ENCODE data around the gene PDP2. TPM values are rescaled to one million over a fixed set of nuclear protein-coding genes. Genes with fewer than 3 reads are reported as not detected.
A peak's percentile ranks its signal among the peaks of the same experiment; 100 is the strongest.

Gene PDP2
- total RNA-seq, 2 experiments from 2014 or later: 13.8 to 29.2 TPM

DNA sequence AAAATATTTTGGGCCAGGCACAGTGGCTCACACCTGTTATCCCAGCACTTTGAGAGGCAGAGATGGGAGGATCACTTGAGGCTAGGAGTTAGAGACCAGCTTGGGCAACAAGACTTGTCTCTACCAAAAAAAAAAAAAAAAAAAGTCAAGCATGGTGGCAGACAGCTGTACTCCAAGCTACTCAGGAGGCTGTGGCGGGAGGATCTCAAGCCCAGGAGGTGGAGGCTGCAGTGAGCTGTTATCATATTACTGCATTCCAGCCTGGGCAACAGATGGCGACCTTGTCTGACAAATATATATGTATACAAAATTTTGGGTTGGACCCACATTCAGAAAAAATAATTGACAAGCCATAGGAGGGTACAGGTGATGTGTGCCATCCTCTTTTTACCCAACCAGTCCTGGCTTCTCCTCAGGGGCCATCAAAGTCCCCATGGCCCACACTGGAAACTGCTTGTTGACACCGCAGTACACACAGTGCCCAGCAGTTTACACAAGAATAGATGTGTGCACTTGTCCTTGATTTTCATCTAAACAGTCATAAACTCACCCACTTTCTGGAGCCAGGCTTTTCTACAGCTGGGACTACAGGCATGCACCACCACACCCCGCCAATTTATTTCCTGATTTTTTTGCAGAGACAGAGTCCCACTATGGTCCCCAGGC is 56.7 kb downstream of the PDP2 start:
- Histone ChIP-seq H2AFZ (ENCODE audit: low read length) (no peak overlapping the region), H4K20me1 (ENCODE audit: insufficient read depth, low read length) (no peaks in the 10 kb centered on the region), H3K79me2 (ENCODE audit: insufficient read depth, low read depth, low read length) (peaks cover 7% of the 10 kb centered on the region; the same call in 1 of the 2 replicates), H3K36me3 (ENCODE audit: insufficient read depth, low read length) (peaks cover 19% of the 10 kb centered on the region; the same call in 1 of the 2 replicates), H3K27ac (ENCODE audit: low read depth, low read length, poor library complexity, severe bottlenecking) (no peak overlapping the region), H3K4me1 (ENCODE audit: insufficient read depth, low read length, poor library complexity, severe bottlenecking) (peaks cover 12% of the 10 kb centered on the region), H3K9me2 (ENCODE audit: insufficient read depth, low read length) (no peaks in the 10 kb centered on the region), H3K9me3 (ENCODE audit: low read length) (no peaks in the 10 kb centered on the region), H3K4me2 (ENCODE audit: low read length) (no peak overlapping the region), H3K4me3 (ENCODE audit: low read depth, low read length, poor library complexity, severe bottlenecking) (no peak overlapping the region)
- TF ChIP-seq EZH2phosphoT487 (IDR thresholded peaks at IDR 0.05; ENCODE audit: borderline replicate concordance, low read depth, low read length) (no peak), CTCF (conservative IDR thresholded peaks at IDR 0.05; ENCODE audit: low read length) (0 out of 2 replicates have a peak, but pooled peaks have one; percentile 18)
- CTCF ChIA-PET (ENCODE audit: unreplicated experiment): no interaction called here
- POLR2A ChIA-PET: interaction anchor here (0.6 kb wide), 1 partner anchor 158 kb away, joined by 6 read pairs; no protein-coding TSS in a partner anchor
- DNase-seq (ENCODE audit: low spot score): no peak
- no TSS peak for BruUV-seq (replicated peaks)
- intact Hi-C loops (cut with micrococcal nuclease; ENCODE audit: unreplicated experiment): no loop called here

DNA sequence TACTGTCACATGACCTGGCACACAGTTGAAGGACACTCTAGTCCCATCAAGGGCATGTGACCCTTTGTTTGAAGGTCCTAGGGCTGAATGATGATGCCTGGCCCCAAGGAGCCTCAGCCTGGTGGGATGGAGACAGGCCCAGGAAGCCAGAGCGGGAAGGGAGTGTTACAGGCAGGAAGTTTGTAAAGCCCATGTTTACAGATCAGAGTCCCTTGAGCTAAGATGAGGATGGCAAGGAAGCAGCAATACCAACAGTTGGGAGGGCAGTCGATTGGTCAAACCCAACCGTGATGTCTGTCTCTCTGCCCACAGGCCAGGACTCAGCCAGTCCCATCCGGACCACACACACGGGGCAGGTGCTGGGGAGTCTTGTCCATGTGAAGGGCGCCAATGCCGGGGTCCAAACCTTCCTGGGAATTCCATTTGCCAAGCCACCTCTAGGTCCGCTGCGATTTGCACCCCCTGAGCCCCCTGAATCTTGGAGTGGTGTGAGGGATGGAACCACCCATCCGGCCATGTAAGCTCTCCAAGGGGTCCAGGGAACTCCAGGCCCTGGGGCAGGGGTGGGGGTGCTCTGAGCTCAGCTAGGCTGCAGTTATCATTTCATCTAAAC is 57.5 kb downstream of the PDP2 start:
- Histone ChIP-seq H3K27ac (ENCODE audit: low read depth, low read length, poor library complexity, severe bottlenecking) (no peak overlapping the region), H3K4me3 (ENCODE audit: low read depth, low read length, poor library complexity, severe bottlenecking) (no peak overlapping the region), H3K36me3 (ENCODE audit: insufficient read depth, low read length) (peaks cover 21% of the 10 kb centered on the region; the same call in 1 of the 2 replicates), H3K9me3 (ENCODE audit: low read length) (no peaks in the 10 kb centered on the region), H3K4me2 (ENCODE audit: low read length) (no peak overlapping the region), H3K4me1 (ENCODE audit: insufficient read depth, low read length, poor library complexity, severe bottlenecking) (peaks cover 12% of the 10 kb centered on the region), H3K79me2 (ENCODE audit: insufficient read depth, low read depth, low read length) (peaks cover 7% of the 10 kb centered on the region; the same call in 1 of the 2 replicates), H4K20me1 (ENCODE audit: insufficient read depth, low read length) (no peaks in the 10 kb centered on the region), H2AFZ (ENCODE audit: low read length) (no peak overlapping the region), H3K9me2 (ENCODE audit: insufficient read depth, low read length) (no peaks in the 10 kb centered on the region)
- intact Hi-C loops (cut with micrococcal nuclease; ENCODE audit: unreplicated experiment): no loop called here
- BruUV-seq (replicated peaks): no TSS peak
- ChIA-PET POLR2A (no interaction called here), CTCF (ENCODE audit: unreplicated experiment) (no interaction called here)
- TF ChIP-seq EZH2phosphoT487 (IDR thresholded peaks at IDR 0.05; ENCODE audit: borderline replicate concordance, low read depth, low read length) (no peak), CTCF (conservative IDR thresholded peaks at IDR 0.05; ENCODE audit: low read length) (no peak)
- no peak for DNase-seq (ENCODE audit: low spot score)

- peaks cover 21% of the 10 kb centered on the region; the same call in 1 of the 2 replicates for H3K36me3 ChIP-seq (ENCODE audit: insufficient read depth, low read length)
These were observed 59.1 kb downstream of the PDP2 start for GRCh38 chr16:66939366-66939765.

More at GRCh38 chr16:66939366-66939765, 59.1 kb downstream of the PDP2 start:
- intact Hi-C loops (cut with micrococcal nuclease; ENCODE audit: unreplicated experiment): no loop called here
- Histone ChIP-seq H2AFZ (ENCODE audit: low read length) (no peak overlapping the region), H3K9me2 (ENCODE audit: insufficient read depth, low read length) (no peaks in the 10 kb centered on the region), H3K79me2 (ENCODE audit: insufficient read depth, low read depth, low read length) (no peaks in the 10 kb centered on the region), H3K27ac (ENCODE audit: low read depth, low read length, poor library complexity, severe bottlenecking) (no peak overlapping the region), H3K9me3 (ENCODE audit: low read length) (no peaks in the 10 kb centered on the region), H3K4me3 (ENCODE audit: low read depth, low read length, poor library complexity, severe bottlenecking) (no peak overlapping the region), H3K4me2 (ENCODE audit: low read length) (no peak overlapping the region), H3K4me1 (ENCODE audit: insufficient read depth, low read length, poor library complexity, severe bottlenecking) (peaks cover 7% of the 10 kb centered on the region), H4K20me1 (ENCODE audit: insufficient read depth, low read length) (no peaks in the 10 kb centered on the region)
- no peak for DNase-seq (ENCODE audit: low spot score)
- CTCF ChIA-PET (ENCODE audit: unreplicated experiment): no interaction called here
- TF ChIP-seq CTCF (conservative IDR thresholded peaks at IDR 0.05; ENCODE audit: low read length): no peak
- POLR2A ChIA-PET: no interaction called here
- BruUV-seq (replicated peaks): no TSS peak

Measured in OCI-LY7 (cell line).